ENCODE measurements around the gene FSTL4. TPM values are rescaled to one million over a fixed set of nuclear protein-coding genes. Genes with fewer than 3 reads are reported as not detected.

The FSTL4 gene
- total and polyA plus RNA-seq, 2 donors, result 0.99 to 1.2 TPM

GRCh38 chr5:133322743-133323142, 289.6 kb downstream of the FSTL4 start:
- WGBS, result 92% methylated on average over 5 of the region's 5 CpGs
- Histone ChIP-seq H3K27ac (ENCODE audit: low read depth in 1 of 2, low read length in 1 of 2) (peak overlapping the region in 1 of 2 donors; percentile 1), H3K27me3 (ENCODE audit: control insufficient read depth in 2 of 2, insufficient read depth in 1 of 2, low read length in 1 of 2) (no peaks in the 10 kb centered on the region), H3K9me3 (ENCODE audit: control insufficient read depth in 2 of 2, insufficient read depth in 1 of 2, low read length in 1 of 2) (no peaks in the 10 kb centered on the region), H3K36me3 (ENCODE audit: control insufficient read depth in 2 of 2, insufficient read depth in 2 of 2, low read length in 1 of 2) (no peaks in the 10 kb centered on the region), H3K4me1 (ENCODE audit: control insufficient read depth in 2 of 2, insufficient read depth in 2 of 2, low read length in 2 of 2) (peaks cover 0 to 14% of the 10 kb centered on the region in 2 donors), H3K4me3 (ENCODE audit: low read length in 2 of 2) (no peak overlapping the region)
- no peak for DNase-seq (ENCODE audit: low read depth in 6 of 9, low spot score in 9 of 9)

DNA sequence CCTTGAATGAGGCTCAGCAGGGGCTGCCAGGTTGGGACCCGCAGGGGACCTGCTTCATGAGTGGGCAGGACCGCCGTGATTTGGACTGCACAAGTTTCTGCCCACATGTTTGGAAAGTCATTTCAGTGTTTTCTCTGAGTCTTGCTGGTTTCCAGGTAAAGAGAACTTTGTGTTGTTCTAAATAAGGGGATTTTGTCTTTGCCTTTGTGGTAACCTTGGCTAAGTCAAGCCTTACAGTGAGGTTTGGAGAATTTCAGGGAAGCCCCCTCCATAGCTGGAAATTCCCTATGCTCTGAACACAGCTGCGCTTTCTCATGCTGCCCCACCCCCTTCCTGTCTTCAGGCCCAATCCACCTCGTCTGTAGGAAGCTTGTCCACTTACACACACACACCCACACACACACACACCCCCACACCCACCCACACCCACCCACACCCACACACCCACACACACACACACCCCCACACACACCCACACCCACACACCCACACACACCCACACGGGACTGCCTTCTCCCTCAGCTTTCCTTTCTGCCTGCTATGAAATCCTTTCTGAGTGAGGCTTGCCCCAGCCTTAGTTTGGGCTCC, 290.4 kb downstream of the FSTL4 start:
- no peaks in the 10 kb centered on the region for H3K27me3 ChIP-seq (ENCODE audit: control insufficient read depth in 2 of 2, insufficient read depth in 1 of 2, low read length in 1 of 2)
- WGBS, result 72% methylated on average over 6 of the region's 6 CpGs
- no peaks in the 10 kb centered on the region for H3K36me3 ChIP-seq (ENCODE audit: control insufficient read depth in 2 of 2, insufficient read depth in 2 of 2, low read length in 1 of 2)
- peak overlapping the region in 1 of 2 donors; percentile 83 for H3K27ac ChIP-seq (ENCODE audit: low read depth in 1 of 2, low read length in 1 of 2)
- H3K4me3 ChIP-seq (ENCODE audit: low read length in 2 of 2), result no peak overlapping the region
- peaks cover 0 to 14% of the 10 kb centered on the region in 2 donors for H3K4me1 ChIP-seq (ENCODE audit: control insufficient read depth in 2 of 2, insufficient read depth in 2 of 2, low read length in 2 of 2)
- DNase-seq (ENCODE audit: low read depth in 6 of 9, low spot score in 9 of 9), result peak in 2 of 9 donors; percentile 13 to 40
- H3K9me3 ChIP-seq (ENCODE audit: control insufficient read depth in 2 of 2, insufficient read depth in 1 of 2, low read length in 1 of 2), result no peaks in the 10 kb centered on the region

GRCh38 chr5:133321286-133321832, 291.0 kb downstream of the FSTL4 start:
- Histone ChIP-seq H3K36me3 (ENCODE audit: control insufficient read depth in 2 of 2, insufficient read depth in 2 of 2, low read length in 1 of 2) (no peaks in the 10 kb centered on the region), H3K4me3 (ENCODE audit: low read length in 2 of 2) (no peak overlapping the region), H3K4me1 (ENCODE audit: control insufficient read depth in 2 of 2, insufficient read depth in 2 of 2, low read length in 2 of 2) (peaks cover 0 to 14% of the 10 kb centered on the region in 2 donors), H3K27ac (ENCODE audit: low read depth in 1 of 2, low read length in 1 of 2) (peak overlapping the region in 1 of 2 donors; percentile 83), H3K9me3 (ENCODE audit: control insufficient read depth in 2 of 2, insufficient read depth in 1 of 2, low read length in 1 of 2) (no peaks in the 10 kb centered on the region), H3K27me3 (ENCODE audit: control insufficient read depth in 2 of 2, insufficient read depth in 1 of 2, low read length in 1 of 2) (no peaks in the 10 kb centered on the region)
- WGBS, result 94% methylated on average over 13 of the region's 13 CpGs
- no peak for DNase-seq (ENCODE audit: low read depth in 6 of 9, low spot score in 9 of 9)

- H3K9me3 ChIP-seq (ENCODE audit: control insufficient read depth in 2 of 2, insufficient read depth in 1 of 2, low read length in 1 of 2), result no peaks in the 10 kb centered on the region
- 96% methylated on average over 5 of the region's 5 CpGs for WGBS
- no peak overlapping the region for H3K4me3 ChIP-seq (ENCODE audit: low read length in 2 of 2)
- H3K27ac ChIP-seq (ENCODE audit: low read depth in 1 of 2, low read length in 1 of 2), result no peak overlapping the region
- no peaks in the 10 kb centered on the region for H3K36me3 ChIP-seq (ENCODE audit: control insufficient read depth in 2 of 2, insufficient read depth in 2 of 2, low read length in 1 of 2)
- H3K27me3 ChIP-seq (ENCODE audit: control insufficient read depth in 2 of 2, insufficient read depth in 1 of 2, low read length in 1 of 2), result no peaks in the 10 kb centered on the region
- no peak for DNase-seq (ENCODE audit: low read depth in 6 of 9, low spot score in 9 of 9)
- H3K4me1 ChIP-seq (ENCODE audit: control insufficient read depth in 2 of 2, insufficient read depth in 2 of 2, low read length in 2 of 2), result peaks cover 0 to 14% of the 10 kb centered on the region in 2 donors
Observed at GRCh38 chr5:133319905-133320520, 292.3 kb downstream of the FSTL4 start.

- 93% methylated on average over 5 of the region's 5 CpGs for WGBS
- no peak for DNase-seq (ENCODE audit: low read depth in 6 of 9, low spot score in 9 of 9)
- Histone ChIP-seq H3K4me1 (ENCODE audit: control insufficient read depth in 2 of 2, insufficient read depth in 2 of 2, low read length in 2 of 2) (peaks cover 0 to 14% of the 10 kb centered on the region in 2 donors), H3K27me3 (ENCODE audit: control insufficient read depth in 2 of 2, insufficient read depth in 1 of 2, low read length in 1 of 2) (no peaks in the 10 kb centered on the region), H3K9me3 (ENCODE audit: control insufficient read depth in 2 of 2, insufficient read depth in 1 of 2, low read length in 1 of 2) (no peaks in the 10 kb centered on the region), H3K27ac (ENCODE audit: low read depth in 1 of 2, low read length in 1 of 2) (no peak overlapping the region), H3K36me3 (ENCODE audit: control insufficient read depth in 2 of 2, insufficient read depth in 2 of 2, low read length in 1 of 2) (no peaks in the 10 kb centered on the region), H3K4me3 (ENCODE audit: low read length in 2 of 2) (no peak overlapping the region)
Observed at GRCh38 chr5:133319244-133319643, 293.1 kb downstream of the FSTL4 start.

- DNase-seq (ENCODE audit: low read depth in 6 of 9, low spot score in 9 of 9), result no peak
- no peaks in the 10 kb centered on the region for H3K9me3 ChIP-seq (ENCODE audit: control insufficient read depth in 2 of 2, insufficient read depth in 1 of 2, low read length in 1 of 2)
- no peak overlapping the region for H3K4me3 ChIP-seq (ENCODE audit: low read length in 2 of 2)
- peaks cover 0 to 12% of the 10 kb centered on the region in 2 donors for H3K4me1 ChIP-seq (ENCODE audit: control insufficient read depth in 2 of 2, insufficient read depth in 2 of 2, low read length in 2 of 2)
- no peaks in the 10 kb centered on the region for H3K27me3 ChIP-seq (ENCODE audit: control insufficient read depth in 2 of 2, insufficient read depth in 1 of 2, low read length in 1 of 2)
- H3K36me3 ChIP-seq (ENCODE audit: control insufficient read depth in 2 of 2, insufficient read depth in 2 of 2, low read length in 1 of 2), result no peaks in the 10 kb centered on the region
- WGBS, result 94% methylated on average over 1 of the region's 1 CpG
- H3K27ac ChIP-seq (ENCODE audit: low read depth in 1 of 2, low read length in 1 of 2), result no peak overlapping the region
Observed at GRCh38 chr5:133317558-133317957, 294.8 kb downstream of the FSTL4 start.

- no peak overlapping the region for H3K4me3 ChIP-seq (ENCODE audit: low read length in 2 of 2)
- DNase-seq (ENCODE audit: low read depth in 6 of 9, low spot score in 9 of 9), result no peak
- no peaks in the 10 kb centered on the region for H3K27me3 ChIP-seq (ENCODE audit: control insufficient read depth in 2 of 2, insufficient read depth in 1 of 2, low read length in 1 of 2)
- 96% methylated on average over 22 of the region's 22 CpGs for WGBS
- no peaks in the 10 kb centered on the region for H3K36me3 ChIP-seq (ENCODE audit: control insufficient read depth in 2 of 2, insufficient read depth in 2 of 2, low read length in 1 of 2)
- no peak overlapping the region for H3K27ac ChIP-seq (ENCODE audit: low read depth in 1 of 2, low read length in 1 of 2)
- H3K9me3 ChIP-seq (ENCODE audit: control insufficient read depth in 2 of 2, insufficient read depth in 1 of 2, low read length in 1 of 2), result no peaks in the 10 kb centered on the region
- peaks cover 0 to 6% of the 10 kb centered on the region in 2 donors for H3K4me1 ChIP-seq (ENCODE audit: control insufficient read depth in 2 of 2, insufficient read depth in 2 of 2, low read length in 2 of 2)
Observed at GRCh38 chr5:133316346-133317343, 295.7 kb downstream of the FSTL4 start.

DNA sequence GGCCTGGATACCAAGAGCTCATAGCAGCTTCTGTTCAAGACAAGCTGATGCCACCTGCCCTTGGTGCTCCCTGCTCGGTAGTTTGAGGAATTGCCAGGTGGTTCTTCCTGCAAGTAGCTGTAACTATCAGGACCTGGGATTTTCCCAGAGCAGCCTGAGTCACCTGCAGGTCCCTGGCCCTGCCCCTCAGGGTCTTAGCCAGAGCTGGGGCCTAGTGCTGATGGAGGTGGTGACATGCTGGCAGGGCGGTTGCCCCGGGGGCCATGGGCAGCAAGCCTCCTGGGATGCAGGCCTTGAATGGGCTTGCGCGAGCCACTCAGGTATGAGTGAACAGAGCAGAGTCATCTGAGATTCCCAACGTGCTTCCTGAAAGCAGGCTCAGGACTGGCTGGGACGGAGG, 298.3 kb downstream of the FSTL4 start:
- 96% methylated on average over 7 of the region's 7 CpGs for WGBS
- H3K27me3 ChIP-seq (ENCODE audit: control insufficient read depth in 2 of 2, insufficient read depth in 1 of 2, low read length in 1 of 2), result no peaks in the 10 kb centered on the region
- H3K4me3 ChIP-seq (ENCODE audit: low read length in 2 of 2), result no peak overlapping the region
- DNase-seq (ENCODE audit: low read depth in 6 of 9, low spot score in 9 of 9), result no peak
- peaks cover 6 to 10% of the 10 kb centered on the region in 2 donors for H3K4me1 ChIP-seq (ENCODE audit: control insufficient read depth in 2 of 2, insufficient read depth in 2 of 2, low read length in 2 of 2)
- H3K36me3 ChIP-seq (ENCODE audit: control insufficient read depth in 2 of 2, insufficient read depth in 2 of 2, low read length in 1 of 2), result no peaks in the 10 kb centered on the region
- no peaks in the 10 kb centered on the region for H3K9me3 ChIP-seq (ENCODE audit: control insufficient read depth in 2 of 2, insufficient read depth in 1 of 2, low read length in 1 of 2)
- no peak overlapping the region for H3K27ac ChIP-seq (ENCODE audit: low read depth in 1 of 2, low read length in 1 of 2)

Data from thymus (tissue), 11 donors.